Stimulated activated CD4-positive, alpha-beta T cell treated with anti-CD3 and anti-CD28 coated beads, Interleukin-4, amount 100 ng/mL, for 1 hour (primary cell): ENCODE data around the gene GPR39.

Experiments used
- DNase-seq: peaks from one replicate; pipeline ENCODE4 v3.0.0-alpha.2; 2020

The GPR39 gene

DNA sequence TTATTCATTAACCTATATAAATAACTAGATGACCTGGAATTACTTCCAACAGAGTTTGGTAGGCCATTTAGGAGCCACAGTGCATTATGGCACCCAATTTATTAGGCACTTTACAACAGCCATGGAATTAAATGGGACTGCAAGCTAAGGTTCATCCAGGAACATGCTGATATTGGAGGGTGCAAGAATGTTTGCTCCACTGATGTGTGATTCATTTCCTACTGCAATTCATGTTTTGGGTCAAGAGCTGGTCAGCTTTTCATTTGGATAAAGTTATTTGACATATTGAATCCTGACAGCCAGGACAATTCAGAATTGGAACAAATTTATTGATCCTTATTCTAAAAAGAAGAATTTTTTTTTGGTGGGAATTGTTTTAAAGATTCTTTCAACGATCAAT lies 265.2 kb downstream of the GPR39 start:
- no peak for DNase-seq

DNA sequence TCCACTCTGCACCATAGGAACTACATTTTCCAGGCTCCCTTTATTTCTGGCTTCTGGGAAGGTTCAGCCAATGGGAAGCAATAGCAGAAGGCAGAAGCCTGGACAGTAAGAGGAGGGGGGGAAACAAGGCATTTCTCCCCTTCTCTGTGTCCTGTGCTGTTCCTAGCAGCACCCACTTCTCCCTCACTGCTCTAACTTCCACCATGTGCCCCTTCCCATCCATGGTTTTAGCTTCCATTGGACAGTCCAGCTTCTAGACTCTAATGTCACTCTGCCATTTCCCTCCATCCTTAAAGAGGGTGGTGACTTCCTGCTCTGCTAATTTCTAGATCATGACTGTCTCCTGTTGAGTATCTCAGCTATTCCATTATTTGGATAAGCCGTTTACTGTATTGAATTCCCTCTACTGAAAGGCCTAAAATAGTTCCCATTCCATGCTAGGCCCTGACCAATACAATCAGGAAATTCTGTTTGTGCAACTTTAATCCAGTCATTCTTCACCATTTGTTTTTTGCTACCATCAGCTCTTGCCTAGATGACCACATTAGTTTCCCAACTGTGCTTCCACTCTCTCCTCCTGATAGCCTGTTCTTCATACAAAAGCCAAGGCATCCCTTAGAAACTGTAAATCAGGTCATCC lies 274.2 kb downstream of the GPR39 start:
- DNase-seq, result no peak

DNA sequence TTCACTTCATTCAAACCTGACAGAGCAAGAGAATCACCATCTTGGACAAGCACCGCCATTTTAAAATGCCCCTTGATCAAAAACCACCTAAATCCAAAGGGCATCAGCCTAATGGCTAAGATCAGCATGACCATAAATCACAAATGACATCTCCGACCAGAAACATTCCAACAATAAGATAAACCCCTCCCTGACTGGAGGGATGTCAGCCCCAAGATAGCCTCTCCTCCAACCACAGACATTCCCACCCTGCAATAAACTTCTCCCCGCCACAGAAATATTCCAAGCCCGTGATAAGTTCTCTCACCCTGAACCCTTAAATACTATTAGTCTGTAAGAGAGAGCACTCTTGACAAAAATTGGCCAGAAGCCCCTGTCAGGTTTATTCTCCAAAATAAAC lies 275.0 kb downstream of the GPR39 start:
- no peak for DNase-seq

DNA sequence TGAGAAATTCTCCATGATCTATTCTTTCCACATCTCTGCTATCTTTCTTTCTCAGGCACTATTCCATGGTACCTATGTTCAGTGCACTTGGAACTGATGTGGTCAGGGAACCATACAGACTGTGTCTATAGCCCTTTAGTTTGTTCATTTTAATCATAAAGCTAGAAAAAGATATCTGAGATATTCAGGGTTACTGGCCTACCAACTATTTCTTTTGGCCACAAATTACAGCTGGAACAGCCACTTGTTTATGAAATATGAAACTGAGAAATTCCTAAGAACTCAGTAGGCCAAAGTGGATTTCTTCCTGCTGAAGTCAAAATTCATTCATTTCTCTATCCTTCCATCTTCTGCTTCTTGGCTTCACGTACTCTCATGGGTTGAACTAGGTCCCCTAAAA lies 276.2 kb downstream of the GPR39 start:
- DNase-seq, result no peak
